ENCODE results near the gene ZNF683.

Gene ZNF683

GRCh38 chr1:26409191-26409807, 36.7 kb upstream of the ZNF683 start:
- H4K8ac ChIP-seq (ENCODE audit: low read length): no peak overlapping the region
- no peak overlapping the region for H3K27ac ChIP-seq (ENCODE audit: low read length, poor library complexity, severe bottlenecking)
- no peak overlapping the region for H4K91ac ChIP-seq (ENCODE audit: low read length)
- H3K9ac ChIP-seq (ENCODE audit: low read length): no peak overlapping the region
- no peak overlapping the region for H2BK15ac ChIP-seq (ENCODE audit: low read depth, poor library complexity, severe bottlenecking)
- peaks cover 13% of the 10 kb centered on the region for H3K4me1 ChIP-seq (ENCODE audit: control insufficient read depth, insufficient read depth, low read depth, low read length)
- H2BK12ac ChIP-seq (ENCODE audit: low read length in 2 of 2): no peak overlapping the region
- peaks cover 58 to 61% of the 10 kb centered on the region in 2 experiments for H3K27me3 ChIP-seq (ENCODE audit: control insufficient read depth in 1 of 2, insufficient read depth in 1 of 2, low read length in 2 of 2)
- H3K23ac ChIP-seq (ENCODE audit: low read length in 2 of 2): no peak overlapping the region
- no peak for DNase-seq
- H2AK5ac ChIP-seq (ENCODE audit: low read length, severe bottlenecking): no peak overlapping the region
- no peaks in the 10 kb centered on the region for H3K9me3 ChIP-seq (ENCODE audit: control insufficient read depth, low read length)
- no peak overlapping the region for H2AFZ ChIP-seq (ENCODE audit: low read depth, low read length)
- no peaks in the 10 kb centered on the region for H3K36me3 ChIP-seq (ENCODE audit: control insufficient read depth in 1 of 2, insufficient read depth in 2 of 2, low read depth in 1 of 2, low read length in 2 of 2)
- no peaks in the 10 kb centered on the region for H3K79me1 ChIP-seq (replicated peaks; ENCODE audit: low read length, poor library complexity, severe bottlenecking)
- H3K4me3 ChIP-seq (ENCODE audit: insufficient read depth in 1 of 2, low read depth in 1 of 2, low read length in 2 of 2): no peak overlapping the region
- no peak overlapping the region for H3K18ac ChIP-seq (ENCODE audit: low read depth in 1 of 2, low read length in 2 of 2)
- no peak overlapping the region for H3K4me2 ChIP-seq (ENCODE audit: low read length, poor library complexity, severe bottlenecking)
- no peak overlapping the region for H2BK120ac ChIP-seq (ENCODE audit: low read depth, low read length)
- H3K4ac ChIP-seq (ENCODE audit: low read depth in 1 of 2, low read length in 2 of 2): no peak overlapping the region
- H3K14ac ChIP-seq (ENCODE audit: low read length in 2 of 2): no peak overlapping the region
- 1% methylated on average over 8 of the region's 16 CpGs for WGBS
- H2BK5ac ChIP-seq (ENCODE audit: low read depth, low read length, poor library complexity, severe bottlenecking): no peak overlapping the region

DNA sequence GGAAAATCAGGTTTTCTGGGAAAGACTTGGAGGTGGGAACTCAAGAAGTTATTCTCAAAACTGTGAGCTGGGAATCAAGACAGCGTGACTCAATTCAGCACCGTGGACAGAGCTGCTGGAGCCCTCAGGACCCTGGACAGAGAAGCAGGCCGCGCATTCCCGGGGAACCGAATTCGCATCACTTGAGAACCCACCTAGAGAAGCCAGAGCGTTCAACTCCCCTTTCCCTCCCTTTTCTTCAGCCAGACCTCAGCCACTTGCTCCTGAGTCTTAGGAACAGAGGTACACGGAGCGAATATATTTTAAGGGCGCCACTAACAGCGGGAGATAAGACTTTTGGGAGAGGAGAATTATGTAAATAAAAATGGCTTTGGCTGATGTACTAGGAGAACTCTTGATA, 36.1 kb upstream of the ZNF683 start:
- Histone ChIP-seq H2BK120ac (ENCODE audit: low read depth, low read length) (no peak overlapping the region), H3K4me2 (ENCODE audit: low read length, poor library complexity, severe bottlenecking) (no peak overlapping the region), H2AK5ac (ENCODE audit: low read length, severe bottlenecking) (no peak overlapping the region), H4K8ac (ENCODE audit: low read length) (no peak overlapping the region), H4K91ac (ENCODE audit: low read length) (no peak overlapping the region), H3K36me3 (ENCODE audit: control insufficient read depth in 1 of 2, insufficient read depth in 2 of 2, low read depth in 1 of 2, low read length in 2 of 2) (no peaks in the 10 kb centered on the region), H2BK15ac (ENCODE audit: low read depth, poor library complexity, severe bottlenecking) (no peak overlapping the region), H2BK5ac (ENCODE audit: low read depth, low read length, poor library complexity, severe bottlenecking) (no peak overlapping the region), H3K4me3 (ENCODE audit: insufficient read depth in 1 of 2, low read depth in 1 of 2, low read length in 2 of 2) (no peak overlapping the region), H2AFZ (ENCODE audit: low read depth, low read length) (no peak overlapping the region), H3K79me1 (replicated peaks; ENCODE audit: low read length, poor library complexity, severe bottlenecking) (no peaks in the 10 kb centered on the region), H3K23ac (ENCODE audit: low read length in 2 of 2) (no peak overlapping the region), H3K18ac (ENCODE audit: low read depth in 1 of 2, low read length in 2 of 2) (no peak overlapping the region), H3K9me3 (ENCODE audit: control insufficient read depth, low read length) (no peaks in the 10 kb centered on the region), H3K9ac (ENCODE audit: low read length) (no peak overlapping the region), H3K14ac (ENCODE audit: low read length in 2 of 2) (no peak overlapping the region), H3K27ac (ENCODE audit: low read length, poor library complexity, severe bottlenecking) (no peak overlapping the region), H3K27me3 (ENCODE audit: control insufficient read depth in 1 of 2, insufficient read depth in 1 of 2, low read length in 2 of 2) (peaks cover 55 to 61% of the 10 kb centered on the region in 2 experiments), H2BK12ac (ENCODE audit: low read length in 2 of 2) (no peak overlapping the region), H3K4me1 (ENCODE audit: control insufficient read depth, insufficient read depth, low read depth, low read length) (peaks cover 13% of the 10 kb centered on the region), H3K4ac (ENCODE audit: low read depth in 1 of 2, low read length in 2 of 2) (no peak overlapping the region)
- WGBS: 0% methylated on average over 8 of the region's 12 CpGs
- DNase-seq: peak; percentile 74

DNA sequence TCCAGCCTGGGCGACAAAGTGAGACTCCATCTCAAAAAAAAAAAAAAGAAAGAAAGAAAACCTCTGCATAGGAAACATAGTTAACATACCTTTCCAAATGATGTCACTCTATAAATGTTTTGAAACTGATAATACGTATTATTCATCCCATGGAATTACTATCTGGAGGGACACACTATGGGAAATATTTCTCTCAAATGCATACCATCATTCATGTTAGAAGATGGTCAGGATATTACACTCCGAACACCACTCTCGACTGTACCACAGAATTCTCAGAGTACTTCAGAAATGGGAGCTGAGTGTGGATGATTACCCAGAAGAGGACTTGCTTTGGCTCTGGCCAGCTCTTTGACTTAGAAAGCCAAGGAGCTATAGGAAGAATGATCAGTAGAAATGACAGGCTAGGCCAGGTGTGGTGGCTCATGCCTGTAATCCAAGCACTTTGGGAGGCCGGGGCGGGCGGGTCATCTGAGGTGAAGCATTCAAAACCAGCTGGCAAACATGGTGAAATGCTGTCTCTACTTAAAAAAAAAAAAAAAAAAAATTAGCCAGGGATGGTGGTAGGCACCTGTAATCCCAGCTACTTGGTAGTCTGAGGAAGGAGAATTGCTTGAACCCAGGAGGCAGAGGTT, 32.8 kb upstream of the ZNF683 start:
- Histone ChIP-seq H2AK5ac (ENCODE audit: low read length, severe bottlenecking) (no peak overlapping the region), H3K27me3 (ENCODE audit: control insufficient read depth in 1 of 2, insufficient read depth in 1 of 2, low read length in 2 of 2) (peaks cover 32 to 50% of the 10 kb centered on the region in 2 experiments), H3K18ac (ENCODE audit: low read depth in 1 of 2, low read length in 2 of 2) (no peak overlapping the region), H3K9ac (ENCODE audit: low read length) (no peak overlapping the region), H2AFZ (ENCODE audit: low read depth, low read length) (no peak overlapping the region), H4K8ac (ENCODE audit: low read length) (no peak overlapping the region), H3K27ac (ENCODE audit: low read length, poor library complexity, severe bottlenecking) (no peak overlapping the region), H3K36me3 (ENCODE audit: control insufficient read depth in 1 of 2, insufficient read depth in 2 of 2, low read depth in 1 of 2, low read length in 2 of 2) (no peaks in the 10 kb centered on the region), H3K9me3 (ENCODE audit: control insufficient read depth, low read length) (no peaks in the 10 kb centered on the region), H3K23ac (ENCODE audit: low read length in 2 of 2) (no peak overlapping the region), H2BK5ac (ENCODE audit: low read depth, low read length, poor library complexity, severe bottlenecking) (no peak overlapping the region), H3K4me2 (ENCODE audit: low read length, poor library complexity, severe bottlenecking) (no peak overlapping the region), H2BK15ac (ENCODE audit: low read depth, poor library complexity, severe bottlenecking) (no peak overlapping the region), H4K91ac (ENCODE audit: low read length) (no peak overlapping the region), H3K14ac (ENCODE audit: low read length in 2 of 2) (no peak overlapping the region), H3K79me1 (replicated peaks; ENCODE audit: low read length, poor library complexity, severe bottlenecking) (no peaks in the 10 kb centered on the region), H3K4me3 (ENCODE audit: insufficient read depth in 1 of 2, low read depth in 1 of 2, low read length in 2 of 2) (no peak overlapping the region), H3K4me1 (ENCODE audit: control insufficient read depth, insufficient read depth, low read depth, low read length) (peaks cover 4% of the 10 kb centered on the region), H2BK12ac (ENCODE audit: low read length in 2 of 2) (no peak overlapping the region), H2BK120ac (ENCODE audit: low read depth, low read length) (no peak overlapping the region), H3K4ac (ENCODE audit: low read depth in 1 of 2, low read length in 2 of 2) (no peak overlapping the region)
- 78% methylated on average over 5 of the region's 7 CpGs for WGBS
- no peak for DNase-seq

- Histone ChIP-seq H2BK5ac (ENCODE audit: low read depth, low read length, poor library complexity, severe bottlenecking) (no peak overlapping the region), H3K9me3 (ENCODE audit: control insufficient read depth, low read length) (no peaks in the 10 kb centered on the region), H4K8ac (ENCODE audit: low read length) (no peak overlapping the region), H3K18ac (ENCODE audit: low read depth in 1 of 2, low read length in 2 of 2) (no peak overlapping the region), H3K4me3 (ENCODE audit: insufficient read depth in 1 of 2, low read depth in 1 of 2, low read length in 2 of 2) (no peak overlapping the region), H3K9ac (ENCODE audit: low read length) (no peak overlapping the region), H3K27ac (ENCODE audit: low read length, poor library complexity, severe bottlenecking) (no peak overlapping the region), H3K14ac (ENCODE audit: low read length in 2 of 2) (no peak overlapping the region), H4K91ac (ENCODE audit: low read length) (no peak overlapping the region), H3K23ac (ENCODE audit: low read length in 2 of 2) (no peak overlapping the region), H3K4me2 (ENCODE audit: low read length, poor library complexity, severe bottlenecking) (no peak overlapping the region), H3K4ac (ENCODE audit: low read depth in 1 of 2, low read length in 2 of 2) (no peak overlapping the region), H2BK12ac (ENCODE audit: low read length in 2 of 2) (no peak overlapping the region), H3K27me3 (ENCODE audit: control insufficient read depth in 1 of 2, insufficient read depth in 1 of 2, low read length in 2 of 2) (peaks cover 25 to 45% of the 10 kb centered on the region in 2 experiments), H3K36me3 (ENCODE audit: control insufficient read depth in 1 of 2, insufficient read depth in 2 of 2, low read depth in 1 of 2, low read length in 2 of 2) (no peaks in the 10 kb centered on the region), H2BK15ac (ENCODE audit: low read depth, poor library complexity, severe bottlenecking) (no peak overlapping the region), H3K4me1 (ENCODE audit: control insufficient read depth, insufficient read depth, low read depth, low read length) (peaks cover 3% of the 10 kb centered on the region), H3K79me1 (replicated peaks; ENCODE audit: low read length, poor library complexity, severe bottlenecking) (no peaks in the 10 kb centered on the region), H2BK120ac (ENCODE audit: low read depth, low read length) (no peak overlapping the region), H2AK5ac (ENCODE audit: low read length, severe bottlenecking) (no peak overlapping the region), H2AFZ (ENCODE audit: low read depth, low read length) (no peak overlapping the region)
- 90% methylated on average over 2 of the region's 2 CpGs for WGBS
- no peak for DNase-seq
These were observed 32.1 kb upstream of the ZNF683 start for GRCh38 chr1:26404641-26405040.

Measured in mesenchymal stem cell (in vitro differentiated cells and primary cell).